ENCODE results near the gene ZBTB44. TPM values are rescaled to one million over a fixed set of nuclear protein-coding genes. Genes with fewer than 3 reads are reported as not detected.

Gene ZBTB44
- total RNA-seq, 1 donor, result 76.5 TPM

DNA sequence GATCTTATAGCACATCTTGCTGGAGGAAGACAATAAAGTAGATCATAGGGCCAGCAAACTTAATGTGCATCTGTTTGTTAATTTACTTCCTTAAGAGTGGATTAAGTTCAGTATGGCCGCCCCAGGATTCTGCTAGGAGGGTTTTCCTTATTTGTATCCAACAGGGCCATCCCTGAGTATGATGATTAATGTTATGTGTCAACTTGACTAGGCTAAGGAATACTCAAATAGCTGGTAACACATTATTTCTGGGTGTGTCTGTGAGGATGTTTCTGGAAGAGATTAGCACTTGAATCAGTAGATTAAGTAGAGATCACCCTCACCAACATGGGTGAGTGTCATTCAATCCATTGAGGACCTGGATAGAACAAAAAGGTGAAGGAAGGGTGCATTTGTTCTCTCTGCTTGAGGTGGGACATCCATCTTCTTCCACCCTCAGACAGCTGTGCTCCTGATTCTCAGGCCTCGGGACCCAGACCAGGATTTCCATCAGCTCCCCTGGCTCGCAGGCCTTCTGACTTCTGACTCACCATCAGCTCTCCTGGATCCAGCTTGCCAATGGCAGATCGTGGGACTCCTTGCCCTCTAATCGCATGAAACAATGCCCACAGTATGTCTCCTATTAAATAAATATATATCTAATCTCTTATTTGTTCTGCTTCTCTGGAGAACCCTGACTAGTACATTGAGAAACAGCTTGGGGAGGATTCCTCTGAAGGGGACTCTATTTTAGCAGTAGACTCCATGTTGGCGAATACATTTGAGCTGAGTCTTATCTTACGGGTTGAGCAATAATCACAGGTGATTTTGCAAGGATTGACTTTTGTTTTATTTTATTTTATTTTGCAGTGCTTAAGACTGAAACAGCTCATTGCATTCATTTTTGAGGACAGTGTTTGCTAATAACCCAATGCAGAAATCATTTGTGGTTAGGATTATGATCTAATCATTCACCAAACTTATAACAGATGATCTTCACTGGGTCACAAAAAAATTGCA is 9.0 kb upstream of the ZBTB44 start:
- H3K27me3 ChIP-seq (ENCODE audit: insufficient read depth, low read length), result no peaks in the 10 kb centered on the region
- peaks cover 6% of the 10 kb centered on the region for H3K9me3 ChIP-seq (ENCODE audit: low read depth, low read length)
- no peaks in the 10 kb centered on the region for H3K4me1 ChIP-seq (ENCODE audit: insufficient read depth, low read length)
- no peak overlapping the region for H3K4me3 ChIP-seq (ENCODE audit: low read length)

- Histone ChIP-seq H3K27me3 (ENCODE audit: insufficient read depth, low read length) (no peaks in the 10 kb centered on the region), H3K4me1 (ENCODE audit: insufficient read depth, low read length) (no peaks in the 10 kb centered on the region), H3K9me3 (ENCODE audit: low read depth, low read length) (peaks cover 6% of the 10 kb centered on the region), H3K4me3 (ENCODE audit: low read length) (no peak overlapping the region)
These were observed 7.4 kb upstream of the ZBTB44 start for GRCh38 chr11:130322126-130322525.

DNA sequence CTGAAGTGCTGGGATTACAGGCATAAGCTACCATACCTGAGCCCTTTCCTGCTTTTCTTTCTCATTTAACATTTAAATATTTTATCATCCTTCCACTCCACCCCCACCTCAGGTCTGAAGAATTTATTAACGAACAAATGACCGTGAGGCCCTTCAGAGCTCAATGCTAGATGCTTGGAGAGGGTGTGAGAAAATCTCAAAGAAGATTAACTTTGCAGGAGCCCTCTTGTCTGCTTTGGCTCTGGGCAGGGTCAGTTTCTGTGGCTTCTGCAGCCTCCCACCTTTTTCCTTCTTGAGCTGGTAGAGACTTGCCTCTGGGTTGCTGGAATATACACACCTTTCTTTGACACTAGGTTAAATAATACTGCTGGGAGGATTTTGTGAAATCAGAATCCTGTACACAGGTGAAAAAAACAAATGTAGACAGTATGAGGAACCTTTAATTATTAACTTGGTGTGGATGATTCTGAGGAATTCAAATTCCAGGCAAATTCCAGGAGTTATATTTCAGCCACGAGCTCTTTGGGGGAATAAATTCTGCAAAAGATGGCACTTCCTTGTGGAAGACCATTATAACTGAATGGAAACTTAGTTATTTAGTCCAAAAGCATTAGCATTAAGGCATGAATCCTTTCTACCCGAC is 3.4 kb upstream of the ZBTB44 start:
- Histone ChIP-seq H3K9me3 (ENCODE audit: low read depth, low read length) (peaks cover 6% of the 10 kb centered on the region), H3K4me1 (ENCODE audit: insufficient read depth, low read length) (peaks cover 11% of the 10 kb centered on the region), H3K27me3 (ENCODE audit: insufficient read depth, low read length) (no peaks in the 10 kb centered on the region), H3K4me3 (ENCODE audit: low read length) (no peak overlapping the region)

DNA sequence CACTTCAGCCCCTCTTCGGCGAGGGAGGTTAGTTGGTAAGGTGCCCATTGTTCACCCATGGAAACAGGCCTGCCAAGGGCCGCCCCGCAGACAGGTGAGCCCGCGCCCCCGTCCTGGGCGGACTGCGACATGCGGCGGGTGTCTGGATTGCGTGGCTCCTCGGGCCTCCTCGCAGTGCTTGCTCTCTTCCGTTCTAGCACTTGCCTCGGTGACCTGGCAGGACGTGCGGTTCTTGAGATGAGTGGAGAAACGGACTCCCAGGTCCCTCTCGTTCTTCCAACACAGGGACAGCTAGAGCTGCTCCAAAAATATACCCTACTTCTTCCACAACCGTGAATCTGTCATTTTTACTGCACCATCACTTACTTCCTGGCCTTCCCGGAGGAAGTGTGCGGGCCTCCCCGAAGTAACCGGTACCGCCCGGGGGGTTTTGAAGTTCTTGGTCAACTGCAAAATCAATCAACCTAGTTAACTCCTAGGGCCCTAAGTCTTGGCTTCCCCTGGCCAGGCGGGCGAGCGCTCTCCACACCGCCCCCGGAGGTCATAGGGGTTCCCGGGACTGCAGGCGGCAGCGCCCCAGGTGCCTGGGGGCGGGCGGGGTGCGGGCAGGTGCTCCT is 745 bp upstream of the ZBTB44 start:
- Histone ChIP-seq H3K4me1 (ENCODE audit: insufficient read depth, low read length) (peaks cover 27% of the 10 kb centered on the region), H3K4me3 (ENCODE audit: low read length) (peak overlapping the region; percentile 45), H3K9me3 (ENCODE audit: low read depth, low read length) (no peaks in the 10 kb centered on the region), H3K27me3 (ENCODE audit: insufficient read depth, low read length) (no peaks in the 10 kb centered on the region)

DNA sequence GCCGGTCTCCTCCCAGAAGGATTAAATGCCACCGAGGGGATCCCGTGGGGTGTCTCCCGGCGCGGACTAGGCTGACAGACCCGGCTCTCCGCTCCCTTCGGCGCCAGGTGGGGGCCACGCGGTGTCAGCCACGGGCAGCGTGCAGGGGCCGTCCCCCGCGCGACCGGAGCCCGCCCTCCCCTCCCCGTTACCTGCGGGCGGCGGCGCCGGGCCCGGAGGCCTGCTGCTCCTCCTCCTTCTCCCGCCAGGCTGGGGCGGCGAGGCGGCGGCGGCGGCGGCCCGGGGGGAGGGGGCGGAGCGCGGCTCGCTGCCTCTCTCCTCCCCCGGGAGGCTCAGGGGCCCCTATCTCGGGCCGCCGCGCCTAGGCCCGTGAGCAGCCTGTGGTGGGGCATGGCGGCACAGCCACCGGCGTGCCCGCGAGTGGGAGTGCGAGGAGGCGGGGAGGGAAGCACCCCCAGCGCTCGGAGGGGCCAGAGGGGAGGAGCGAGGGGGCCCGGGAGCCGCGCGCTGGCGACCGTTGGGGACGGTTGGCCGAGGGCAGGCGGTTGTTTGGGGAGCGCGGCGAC is 450 bp downstream of the ZBTB44 start:
- H3K27me3 ChIP-seq (ENCODE audit: insufficient read depth, low read length), result no peaks in the 10 kb centered on the region
- H3K4me1 ChIP-seq (ENCODE audit: insufficient read depth, low read length), result peaks cover 35% of the 10 kb centered on the region
- H3K4me3 ChIP-seq (ENCODE audit: low read length), result peak overlapping the region; percentile 78
- no peaks in the 10 kb centered on the region for H3K9me3 ChIP-seq (ENCODE audit: low read depth, low read length)

- H3K4me3 ChIP-seq (ENCODE audit: low read length), result peak overlapping the region; percentile 78
These were observed 1.1 kb downstream of the ZBTB44 start for GRCh38 chr11:130313383-130314183.

DNA sequence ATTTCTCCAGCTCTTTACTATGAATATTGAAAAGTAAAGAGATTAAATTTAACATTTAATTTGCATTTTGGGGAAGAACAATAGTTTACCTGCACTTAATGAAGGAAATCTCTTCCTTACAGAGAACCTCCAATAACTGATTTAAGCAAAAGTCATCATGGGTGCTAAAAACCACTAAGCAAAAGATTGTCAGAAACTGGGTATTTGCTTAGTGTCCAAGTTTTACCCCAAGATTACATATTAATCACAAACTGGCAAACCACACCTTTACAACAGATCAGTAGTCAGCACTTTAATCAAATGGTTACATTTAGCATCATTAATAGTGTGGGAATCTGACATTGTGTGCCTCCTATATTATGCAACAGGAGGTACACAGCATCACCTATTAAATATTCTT is 2.7 kb downstream of the ZBTB44 start:
- peaks cover 39% of the 10 kb centered on the region for H3K4me1 ChIP-seq (ENCODE audit: insufficient read depth, low read length)
- H3K9me3 ChIP-seq (ENCODE audit: low read depth, low read length), result no peaks in the 10 kb centered on the region
- no peaks in the 10 kb centered on the region for H3K27me3 ChIP-seq (ENCODE audit: insufficient read depth, low read length)
- no peak overlapping the region for H3K4me3 ChIP-seq (ENCODE audit: low read length)

More at GRCh38 chr11:130313383-130314183, 1.1 kb downstream of the ZBTB44 start:
- Histone ChIP-seq H3K4me1 (ENCODE audit: insufficient read depth, low read length) (peaks cover 39% of the 10 kb centered on the region), H3K9me3 (ENCODE audit: low read depth, low read length) (no peaks in the 10 kb centered on the region), H3K27me3 (ENCODE audit: insufficient read depth, low read length) (no peaks in the 10 kb centered on the region)

GRCh38 chr11:130310622-130311021 is 4.1 kb downstream of the ZBTB44 start:
- H3K4me3 ChIP-seq (ENCODE audit: low read length), result no peak overlapping the region
- no peaks in the 10 kb centered on the region for H3K27me3 ChIP-seq (ENCODE audit: insufficient read depth, low read length)
- no peaks in the 10 kb centered on the region for H3K9me3 ChIP-seq (ENCODE audit: low read depth, low read length)
- H3K4me1 ChIP-seq (ENCODE audit: insufficient read depth, low read length), result peaks cover 35% of the 10 kb centered on the region

DNA sequence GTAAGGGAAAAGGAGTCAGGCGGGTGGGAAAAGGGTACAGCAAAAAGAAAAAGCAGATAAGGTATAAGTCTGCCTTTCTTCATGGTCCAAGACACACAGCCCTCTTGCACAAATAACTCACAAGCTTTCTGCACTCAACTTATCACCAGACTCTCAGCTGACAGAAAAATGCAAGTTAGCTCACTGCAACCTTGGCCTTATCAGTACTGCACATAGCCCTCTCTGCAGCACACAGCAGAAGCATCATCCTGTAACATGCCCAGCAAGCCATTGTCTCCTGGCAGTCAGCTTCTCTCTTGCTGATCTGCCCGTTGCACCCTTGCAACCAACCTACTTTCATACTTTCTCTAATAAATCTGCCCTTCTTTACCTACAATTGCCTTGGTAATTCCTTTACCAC is 5.8 kb downstream of the ZBTB44 start:
- Histone ChIP-seq H3K9me3 (ENCODE audit: low read depth, low read length) (no peaks in the 10 kb centered on the region), H3K4me3 (ENCODE audit: low read length) (no peak overlapping the region), H3K27me3 (ENCODE audit: insufficient read depth, low read length) (no peaks in the 10 kb centered on the region), H3K4me1 (ENCODE audit: insufficient read depth, low read length) (peaks cover 29% of the 10 kb centered on the region)

- Histone ChIP-seq H3K9me3 (ENCODE audit: low read depth, low read length) (no peaks in the 10 kb centered on the region), H3K27me3 (ENCODE audit: insufficient read depth, low read length) (no peaks in the 10 kb centered on the region), H3K4me3 (ENCODE audit: low read length) (no peak overlapping the region), H3K4me1 (ENCODE audit: insufficient read depth, low read length) (peaks cover 29% of the 10 kb centered on the region)
These were observed 6.7 kb downstream of the ZBTB44 start for GRCh38 chr11:130308059-130308458.

GRCh38 chr11:130304651-130305050 is 10.1 kb downstream of the ZBTB44 start:
- Histone ChIP-seq H3K4me1 (ENCODE audit: insufficient read depth, low read length) (peaks cover 28% of the 10 kb centered on the region), H3K9me3 (ENCODE audit: low read depth, low read length) (no peaks in the 10 kb centered on the region), H3K4me3 (ENCODE audit: low read length) (no peak overlapping the region), H3K27me3 (ENCODE audit: insufficient read depth, low read length) (no peaks in the 10 kb centered on the region)

DNA sequence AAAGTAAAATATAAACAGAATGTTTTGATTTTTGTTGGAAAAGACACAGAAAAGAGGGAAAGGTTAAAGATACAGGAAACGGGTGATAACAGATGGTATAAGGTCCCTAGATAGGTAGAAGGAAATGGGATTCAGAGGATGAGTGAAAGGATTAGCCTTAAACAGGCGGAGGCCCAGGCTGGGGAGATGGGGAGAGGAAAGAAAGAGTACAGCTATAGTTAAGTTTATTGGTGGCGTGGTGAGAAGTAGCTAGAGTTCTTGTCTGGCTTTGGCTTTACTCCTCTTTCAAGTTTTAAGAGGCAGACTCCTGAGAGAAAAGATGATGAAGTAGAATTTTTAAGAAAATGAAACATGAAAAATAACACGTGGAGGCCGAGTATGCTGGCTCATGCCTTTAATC is 13.7 kb downstream of the ZBTB44 start:
- Histone ChIP-seq H3K4me1 (ENCODE audit: insufficient read depth, low read length) (peaks cover 23% of the 10 kb centered on the region), H3K4me3 (ENCODE audit: low read length) (no peak overlapping the region), H3K27me3 (ENCODE audit: insufficient read depth, low read length) (no peaks in the 10 kb centered on the region), H3K9me3 (ENCODE audit: low read depth, low read length) (no peaks in the 10 kb centered on the region)

DNA sequence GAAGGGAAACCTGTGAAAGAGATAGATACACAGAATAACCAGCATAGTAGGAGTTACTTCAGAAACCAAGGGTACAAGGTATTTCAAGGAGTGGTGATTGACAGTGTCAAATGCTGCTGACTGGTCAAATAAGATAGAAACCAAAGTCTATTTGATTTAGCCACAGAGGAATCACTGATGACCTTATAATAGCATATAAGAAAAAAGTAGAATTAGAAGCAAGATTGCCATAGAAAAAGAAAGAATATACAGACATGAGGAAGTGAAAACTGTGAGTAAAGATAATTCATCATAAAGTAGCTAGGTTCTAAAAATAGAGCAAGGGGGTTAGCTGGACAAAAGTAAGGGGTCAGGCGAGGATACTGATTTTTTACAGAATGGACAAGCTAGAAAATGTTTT is 14.2 kb downstream of the ZBTB44 start:
- H3K27me3 ChIP-seq (ENCODE audit: insufficient read depth, low read length), result no peaks in the 10 kb centered on the region
- no peaks in the 10 kb centered on the region for H3K9me3 ChIP-seq (ENCODE audit: low read depth, low read length)
- peaks cover 23% of the 10 kb centered on the region for H3K4me1 ChIP-seq (ENCODE audit: insufficient read depth, low read length)
- H3K4me3 ChIP-seq (ENCODE audit: low read length), result no peak overlapping the region

GRCh38 chr11:130299978-130300377 is 14.7 kb downstream of the ZBTB44 start:
- H3K4me3 ChIP-seq (ENCODE audit: low read length), result no peak overlapping the region
- H3K4me1 ChIP-seq (ENCODE audit: insufficient read depth, low read length), result peaks cover 23% of the 10 kb centered on the region
- H3K9me3 ChIP-seq (ENCODE audit: low read depth, low read length), result no peaks in the 10 kb centered on the region
- no peaks in the 10 kb centered on the region for H3K27me3 ChIP-seq (ENCODE audit: insufficient read depth, low read length)

Data from mononuclear cell (primary cell).